Natural killer cell (primary cell): ENCODE results near the gene CHD1L. TPM values are rescaled to one million over a fixed set of nuclear protein-coding genes. Genes with fewer than 3 reads are reported as not detected.

Source experiments
- ATAC-seq, 3 donors: fragments of 150-1000 bp in 2 of 3; fragments of 200-7000 bp in 1 of 3; cut with Tn5 transposase; 1 replicate in 1 of 3; 2 replicates in 2 of 3; pipeline ENCODE4 v1.10.0; 2021; ENCODE audit warnings: mild to moderate bottlenecking in 2 of 3, moderate library complexity in 2 of 3
- DNase-seq, 2 donors: peaks; one replicate each; pipeline versions ENCODE4 v3.0.0 to v3.0.0-alpha.2; 2013 to 2021; ENCODE audit warnings: mixed read lengths in 1 of 2
- H3K27ac ChIP-seq: one replicate; pipeline ENCODE4 v1.5.1; 2013; ENCODE audit warnings: mild to moderate bottlenecking, low read length
- H3K27me3 ChIP-seq: one replicate; pipeline ENCODE4 v1.6.1; 2013; ENCODE audit warnings: low read length; ENCODE audit not compliant: control insufficient read depth, insufficient read depth
- H3K36me3 ChIP-seq: one replicate; pipeline ENCODE4 v1.6.1; 2013; ENCODE audit warnings: low read length; ENCODE audit not compliant: control insufficient read depth, insufficient read depth
- H3K4me1 ChIP-seq: one replicate; pipeline ENCODE4 v1.6.1; 2013; ENCODE audit warnings: low read length; ENCODE audit not compliant: control insufficient read depth, insufficient read depth
- H3K4me3 ChIP-seq: one replicate; pipeline ENCODE4 v1.5.1; 2013; ENCODE audit warnings: low read length
- H3K9me3 ChIP-seq: one replicate; pipeline ENCODE4 v1.6.1; 2013; ENCODE audit warnings: low read length; ENCODE audit not compliant: control insufficient read depth, insufficient read depth
- H3K27ac Mint-ChIP-seq, 2 donors: one replicate each; pipeline ENCODE4 v1.8.0; 2022; ENCODE audit warnings: mild to moderate bottlenecking in 2 of 2, mixed read lengths in 2 of 2, moderate library complexity in 1 of 2
- H3K27me3 Mint-ChIP-seq, 2 donors: one replicate each; pipeline ENCODE4 v1.8.0; 2022; ENCODE audit warnings: low read depth in 2 of 2, mixed read lengths in 2 of 2
- H3K36me3 Mint-ChIP-seq: one replicate; pipeline ENCODE4 v1.8.0; 2022; ENCODE audit warnings: mixed read lengths
- H3K4me1 Mint-ChIP-seq, 2 donors: one replicate each; pipeline ENCODE4 v1.8.0; 2022; ENCODE audit warnings: mixed read lengths in 2 of 2
- H3K4me3 Mint-ChIP-seq: one replicate; pipeline ENCODE4 v1.8.0; 2022; ENCODE audit warnings: mild to moderate bottlenecking, moderate library complexity, mixed read lengths
- H3K9me3 Mint-ChIP-seq, 2 donors: one replicate each; pipeline ENCODE4 v1.8.0; 2022; ENCODE audit warnings: mixed read lengths in 2 of 2
- WGBS: methylation state at CpG from one replicate; pipeline ENCODE4 v1.1.7; 2013; ENCODE audit warnings: missing lambda C conversion rate; ENCODE audit not compliant: insufficient coverage; 5-methylcytosine and 5-hydroxymethylcytosine counted together
- intact Hi-C: fragments of 100-400 bp; cut with micrococcal nuclease; formaldehyde crosslinking; loops from one replicate; pipeline ENCODE4 v1.14.2; 2022
- total RNA-seq, 4 donors: library from RNA; stranded (reverse); fragments of 120-200 nt in 1 of 4; gene quantifications; one replicate each; pipeline versions ENCODE4 v1.2.3 to v1.2.4, GENCODE V29; 2013 to 2022
- TF ChIP-seq, protein P1 (sequence below): fragments of 200-600 bp; IDR thresholded peaks from one replicate; pipeline ENCODE4 v1.8.0; 2022; ENCODE audit warnings: antibody characterized with exemption

CHD1L gene
- total RNA-seq, 3 donors from 2014 or later (not counting 1 experiment from before 2014, with no cell fraction given) = 35.8 to 45.7 (median 44.0) TPM

DNA sequence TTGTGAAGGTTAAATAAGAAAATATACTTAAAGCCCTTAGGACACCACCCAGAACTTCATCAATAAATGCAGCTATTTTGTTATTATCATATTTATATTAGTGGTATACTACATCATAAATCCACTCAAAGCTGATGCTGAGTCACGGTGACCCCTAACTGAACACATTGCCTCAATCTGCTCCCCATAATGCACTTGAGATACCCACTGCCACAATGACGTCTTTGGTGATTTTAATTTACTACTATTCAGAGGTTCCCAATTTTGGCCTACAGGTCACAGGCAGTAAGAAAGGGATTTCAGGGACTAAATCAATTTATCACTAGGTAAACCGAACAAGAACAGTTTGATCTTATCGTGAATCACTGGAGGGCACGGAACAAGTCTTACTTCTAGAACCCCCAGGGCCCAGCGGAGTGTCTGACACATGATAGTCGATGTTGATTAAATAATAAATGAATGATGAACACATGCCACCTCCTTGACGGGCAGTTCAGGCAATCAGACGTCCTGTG is 493 bp upstream of the CHD1L start:
- peak overlapping the region; percentile 81 to 89 for H3K27ac Mint-ChIP-seq
- ATAC-seq = no peak
- Histone ChIP-seq H3K36me3 (no peaks in the 10 kb centered on the region), H3K27ac (peak overlapping the region; percentile 41), H3K9me3 (no peaks in the 10 kb centered on the region), H3K4me1 (peaks cover 8% of the 10 kb centered on the region), H3K4me3 (peak overlapping the region; percentile 84), H3K27me3 (no peaks in the 10 kb centered on the region)
- peaks cover 24 to 35% of the 10 kb centered on the region in 2 donors for H3K4me1 Mint-ChIP-seq
- no peaks in the 10 kb centered on the region for H3K9me3 Mint-ChIP-seq
- 24% methylated on average over 9 of the region's 9 CpGs for WGBS
- no peak for DNase-seq
- TF ChIP-seq, protein P1, sequence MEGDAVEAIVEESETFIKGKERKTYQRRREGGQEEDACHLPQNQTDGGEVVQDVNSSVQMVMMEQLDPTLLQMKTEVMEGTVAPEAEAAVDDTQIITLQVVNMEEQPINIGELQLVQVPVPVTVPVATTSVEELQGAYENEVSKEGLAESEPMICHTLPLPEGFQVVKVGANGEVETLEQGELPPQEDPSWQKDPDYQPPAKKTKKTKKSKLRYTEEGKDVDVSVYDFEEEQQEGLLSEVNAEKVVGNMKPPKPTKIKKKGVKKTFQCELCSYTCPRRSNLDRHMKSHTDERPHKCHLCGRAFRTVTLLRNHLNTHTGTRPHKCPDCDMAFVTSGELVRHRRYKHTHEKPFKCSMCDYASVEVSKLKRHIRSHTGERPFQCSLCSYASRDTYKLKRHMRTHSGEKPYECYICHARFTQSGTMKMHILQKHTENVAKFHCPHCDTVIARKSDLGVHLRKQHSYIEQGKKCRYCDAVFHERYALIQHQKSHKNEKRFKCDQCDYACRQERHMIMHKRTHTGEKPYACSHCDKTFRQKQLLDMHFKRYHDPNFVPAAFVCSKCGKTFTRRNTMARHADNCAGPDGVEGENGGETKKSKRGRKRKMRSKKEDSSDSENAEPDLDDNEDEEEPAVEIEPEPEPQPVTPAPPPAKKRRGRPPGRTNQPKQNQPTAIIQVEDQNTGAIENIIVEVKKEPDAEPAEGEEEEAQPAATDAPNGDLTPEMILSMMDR = no peak
- H3K36me3 Mint-ChIP-seq = no peaks in the 10 kb centered on the region
- H3K27me3 Mint-ChIP-seq = peaks cover 0 to 8% of the 10 kb centered on the region in 2 donors
- H3K4me3 Mint-ChIP-seq = peak overlapping the region; percentile 95
- intact Hi-C loops = loop anchor here (1.0 to 10.0 kb wide), 2 partner anchors 70 to 1013 kb away; partner anchors contain the start of gene PRKAB2

DNA sequence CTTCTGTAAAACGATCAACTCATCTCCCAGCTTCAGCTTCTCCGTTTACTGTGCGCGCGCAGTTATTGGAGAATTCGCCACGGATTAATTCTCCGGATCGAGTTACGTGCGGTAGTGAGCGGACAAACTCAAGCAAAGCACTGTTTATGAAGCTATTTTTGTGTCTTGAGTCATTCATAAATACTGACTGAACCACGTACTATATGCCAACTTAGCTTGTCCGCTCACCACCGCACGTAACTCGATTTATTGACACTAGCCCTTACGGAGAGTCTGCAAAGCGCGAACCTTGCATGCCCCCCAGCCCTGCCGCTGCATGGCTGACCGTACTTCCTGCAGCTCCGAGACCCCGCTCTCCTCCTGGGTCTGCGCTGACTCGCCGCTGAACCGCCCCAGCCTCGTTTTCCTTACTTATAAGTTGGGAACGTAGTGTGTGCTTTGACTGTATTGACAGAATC is 773 bp downstream of the CHD1L start:
- no peaks in the 10 kb centered on the region for H3K36me3 ChIP-seq
- TF ChIP-seq, protein P1 = no peak
- H3K36me3 Mint-ChIP-seq = no peaks in the 10 kb centered on the region
- H3K27ac Mint-ChIP-seq = peak overlapping the region; percentile 78 to 89
- peaks cover 0 to 8% of the 10 kb centered on the region in 2 donors for H3K27me3 Mint-ChIP-seq
- intact Hi-C loops = loop anchor here (10.0 kb wide), 1 partner anchor 1012 kb away; no protein-coding TSS in a partner anchor
- H3K27me3 ChIP-seq = no peaks in the 10 kb centered on the region
- ATAC-seq (peak in 1 of 3 donors; percentile 17), DNase-seq (peak; percentile 24 to 54)
- peak overlapping the region; percentile 53 for H3K27ac ChIP-seq
- H3K4me1 Mint-ChIP-seq = peaks cover 35 to 46% of the 10 kb centered on the region in 2 donors
- no peaks in the 10 kb centered on the region for H3K9me3 Mint-ChIP-seq
- peaks cover 8% of the 10 kb centered on the region for H3K4me1 ChIP-seq
- under 1% methylated on average over 30 of the region's 30 CpGs for whole genome bisulfite sequencing
- peak overlapping the region; percentile 84 for H3K4me3 ChIP-seq
- no peaks in the 10 kb centered on the region for H3K9me3 ChIP-seq
- H3K4me3 Mint-ChIP-seq = peak overlapping the region; percentile 95

DNA sequence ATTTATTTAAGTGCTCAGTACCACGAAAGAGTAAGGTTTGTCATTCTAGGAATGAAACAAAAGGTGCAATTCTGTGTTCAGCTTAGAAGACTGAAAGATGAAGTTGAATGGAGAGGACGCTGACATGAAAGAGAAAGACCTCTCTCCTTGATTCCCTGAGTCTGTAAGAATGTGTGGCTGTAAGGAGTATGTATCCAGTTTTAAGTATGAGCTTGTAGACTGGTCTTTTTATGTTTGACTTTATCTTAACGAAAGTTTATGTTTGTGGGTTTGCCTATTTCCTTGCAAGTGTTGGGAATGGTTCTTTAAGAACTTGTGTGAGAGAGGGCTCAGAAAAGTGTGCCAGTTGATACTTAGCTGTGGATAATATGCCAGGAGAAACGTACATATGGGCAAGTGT is 1.4 kb downstream of the CHD1L start:
- Mint-ChIP-seq H3K36me3 (no peaks in the 10 kb centered on the region), H3K4me1 (peaks cover 38 to 46% of the 10 kb centered on the region in 2 donors), H3K4me3 (peak overlapping the region; percentile 95), H3K27ac (peak overlapping the region; percentile 78 to 89), H3K9me3 (no peaks in the 10 kb centered on the region), H3K27me3 (peaks cover 0 to 5% of the 10 kb centered on the region in 2 donors)
- Histone ChIP-seq H3K4me1 (peaks cover 8% of the 10 kb centered on the region), H3K36me3 (no peaks in the 10 kb centered on the region), H3K27ac (no peak overlapping the region), H3K27me3 (no peaks in the 10 kb centered on the region), H3K9me3 (no peaks in the 10 kb centered on the region), H3K4me3 (peak overlapping the region; percentile 84)
- 5% methylated on average over 4 of the region's 4 CpGs for WGBS
- intact Hi-C loops = loop anchor here (10.0 kb wide), 1 partner anchor 1011 kb away; no protein-coding TSS in a partner anchor
- no peak for ATAC-seq
- DNase-seq = no peak
- TF ChIP-seq, protein P1 = no peak
